LNCAP (cell line): ENCODE measurements around the gene RPL26.

Experiments
- CTCF ChIP-seq: fragments of 450-650 bp; IDR thresholded peaks from 2 replicates; pipeline ENCODE4 v1.5.1; 2017; ENCODE audit warnings: mild to moderate bottlenecking

Gene RPL26

GRCh38 chr17:8371786-8372185 is 11.2 kb downstream of the RPL26 start:
- no peak for TF ChIP-seq CTCF

- no peak for TF ChIP-seq CTCF
Measured at GRCh38 chr17:8369944-8370343, 13.0 kb downstream of the RPL26 start.

GRCh38 chr17:8368193-8368592 is 14.8 kb downstream of the RPL26 start:
- no peak for TF ChIP-seq CTCF

GRCh38 chr17:8366231-8366630 is 16.8 kb downstream of the RPL26 start:
- TF ChIP-seq CTCF = no peak

GRCh38 chr17:8365143-8365542 is 17.9 kb downstream of the RPL26 start:
- no peak for TF ChIP-seq CTCF

GRCh38 chr17:8362651-8363332 is 20.2 kb downstream of the RPL26 start:
- TF ChIP-seq CTCF = no peak

GRCh38 chr17:8360751-8361150 is 22.2 kb downstream of the RPL26 start:
- TF ChIP-seq CTCF = no peak

GRCh38 chr17:8360260-8360659 is 22.7 kb downstream of the RPL26 start:
- TF ChIP-seq CTCF = no peak
